Fibroblast of skin of right quadriceps (primary cell): ENCODE results near the gene TMEM131.
A peak's percentile ranks its signal among the peaks of the same experiment; 100 is the strongest.
"Not testable (repeated sequence)": the region's sequence is repeated elsewhere in the genome, so short reads cannot be mapped to it uniquely, and the experiment has no call there.

ENCODE experiments used
- DNase-seq: peaks from one replicate; pipeline ENCODE4 v3.0.0-alpha.2; 2013

Gene TMEM131

GRCh38 chr2:97985998-97986397 is 9.8 kb downstream of the TMEM131 start:
- DNase-seq: no peak

- no peak for DNase-seq
Measured at GRCh38 chr2:97983698-97984097, 12.1 kb downstream of the TMEM131 start.

GRCh38 chr2:97983134-97983533 is 12.6 kb downstream of the TMEM131 start:
- no peak for DNase-seq

- DNase-seq: peak; percentile 30
Measured at GRCh38 chr2:97982621-97983020, 13.1 kb downstream of the TMEM131 start.

DNA sequence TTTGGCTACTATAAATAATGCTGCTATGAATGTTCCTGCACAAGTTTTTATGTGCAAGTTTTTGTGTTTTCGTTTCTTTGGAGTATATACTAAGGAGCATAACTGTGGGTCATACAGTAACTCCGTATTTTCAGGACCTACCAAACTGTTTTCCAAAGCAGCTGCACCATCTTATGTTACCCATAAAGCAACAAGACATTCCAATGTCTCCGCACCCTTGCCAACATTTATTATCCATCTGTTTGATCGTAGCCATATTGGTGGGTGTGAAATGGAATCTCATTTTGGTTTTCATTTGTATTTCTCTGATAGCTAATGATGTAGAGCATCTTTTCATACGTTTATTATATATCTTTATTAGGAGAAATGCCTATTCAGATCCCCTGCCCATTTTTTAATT is 13.8 kb downstream of the TMEM131 start:
- DNase-seq: no peak

GRCh38 chr2:97979904-97980303 is 15.8 kb downstream of the TMEM131 start:
- DNase-seq: no peak

DNA sequence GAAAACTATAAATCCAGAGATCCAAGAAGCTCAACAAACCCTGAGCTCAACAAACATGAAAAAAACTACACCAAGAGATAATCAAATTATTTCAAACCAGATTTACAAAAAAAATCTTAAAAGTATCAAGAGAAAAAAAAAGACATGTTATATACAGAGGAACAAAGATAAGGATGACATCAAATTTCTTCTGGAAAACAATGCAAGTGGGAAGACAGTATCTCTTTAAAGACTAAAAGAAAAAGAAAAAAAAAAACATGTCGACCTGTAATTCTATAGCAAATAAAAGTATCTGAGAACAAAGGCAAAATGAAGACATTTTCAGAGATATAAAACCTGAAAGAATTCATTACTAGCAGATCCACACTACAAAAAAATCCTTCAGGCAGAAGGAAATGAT is 21.3 kb downstream of the TMEM131 start:
- DNase-seq: no peak

GRCh38 chr2:97970293-97971060 is 25.3 kb downstream of the TMEM131 start:
- DNase-seq: no peak

GRCh38 chr2:97969081-97970067 is 26.4 kb downstream of the TMEM131 start:
- DNase-seq: peak; percentile 43

GRCh38 chr2:97967931-97968627 is 27.7 kb downstream of the TMEM131 start:
- DNase-seq: no peak

GRCh38 chr2:97967216-97967592 is 28.5 kb downstream of the TMEM131 start:
- DNase-seq: no peak

DNA sequence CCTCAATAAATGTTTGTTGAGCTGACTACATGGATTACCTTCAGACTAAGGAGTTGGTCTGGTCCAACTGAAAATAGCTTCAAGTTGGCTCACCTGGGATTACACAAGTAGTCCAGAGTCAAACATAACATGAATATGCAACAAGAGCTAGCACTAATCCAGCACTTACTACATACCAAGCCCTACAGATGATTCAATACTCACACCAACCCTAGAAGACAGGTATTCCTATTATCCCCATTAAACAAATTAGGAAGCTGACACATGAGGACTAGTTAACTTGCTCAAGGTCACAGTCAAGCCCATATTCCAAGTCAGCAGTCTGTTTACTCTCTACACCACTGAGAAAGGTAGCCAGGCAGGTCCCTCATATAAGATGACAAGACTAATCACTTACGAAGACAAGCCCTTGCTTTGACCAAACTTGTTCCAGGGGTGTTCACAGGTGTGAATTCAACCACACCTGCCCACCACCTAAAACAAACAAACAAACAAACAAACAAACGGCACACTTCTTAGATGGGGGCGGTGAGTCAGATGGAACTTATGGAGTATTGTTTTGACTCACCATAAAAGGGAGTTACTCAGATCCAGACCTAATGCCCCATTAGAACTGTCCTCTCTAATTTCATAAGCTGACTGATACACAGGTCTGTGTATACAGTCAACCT is 29.1 kb downstream of the TMEM131 start:
- DNase-seq: no peak

DNA sequence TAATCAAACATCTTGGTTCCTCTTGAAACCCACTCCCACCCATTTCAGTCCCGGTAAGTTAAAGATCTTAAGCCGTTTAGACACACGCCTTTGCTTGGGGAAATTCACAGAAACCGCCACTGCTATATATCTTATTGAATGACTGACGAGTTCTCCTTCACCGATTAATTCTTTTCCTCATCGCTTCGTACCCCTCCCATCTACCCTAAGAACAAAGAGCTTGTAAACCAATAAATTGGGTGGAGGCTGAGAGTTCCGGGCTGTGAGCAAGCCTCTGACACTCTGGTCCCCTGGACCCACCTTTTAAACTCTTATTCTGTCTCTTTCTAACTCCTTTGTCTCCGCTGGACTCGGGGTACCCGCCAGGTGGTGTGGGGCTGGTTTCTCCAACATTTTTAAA is 30.6 kb downstream of the TMEM131 start:
- no peak for DNase-seq

GRCh38 chr2:97963880-97964279 is 31.9 kb downstream of the TMEM131 start:
- DNase-seq: no peak

DNA sequence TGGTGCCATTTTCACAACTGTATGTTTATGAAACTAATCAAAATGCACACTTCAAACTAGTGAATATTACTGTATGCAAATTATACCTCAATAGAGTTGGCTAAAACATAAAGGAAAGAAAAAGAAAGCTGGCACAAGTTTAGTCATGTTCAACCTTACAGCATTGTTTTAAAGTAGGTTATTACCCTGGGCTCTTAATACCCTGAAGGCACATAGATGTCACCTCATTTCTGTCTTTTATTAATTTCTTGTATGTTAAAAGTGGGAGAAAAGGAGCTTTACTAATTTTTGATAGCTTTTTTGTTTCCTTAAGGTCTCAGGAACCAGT is 32.7 kb downstream of the TMEM131 start:
- DNase-seq: no peak

DNA sequence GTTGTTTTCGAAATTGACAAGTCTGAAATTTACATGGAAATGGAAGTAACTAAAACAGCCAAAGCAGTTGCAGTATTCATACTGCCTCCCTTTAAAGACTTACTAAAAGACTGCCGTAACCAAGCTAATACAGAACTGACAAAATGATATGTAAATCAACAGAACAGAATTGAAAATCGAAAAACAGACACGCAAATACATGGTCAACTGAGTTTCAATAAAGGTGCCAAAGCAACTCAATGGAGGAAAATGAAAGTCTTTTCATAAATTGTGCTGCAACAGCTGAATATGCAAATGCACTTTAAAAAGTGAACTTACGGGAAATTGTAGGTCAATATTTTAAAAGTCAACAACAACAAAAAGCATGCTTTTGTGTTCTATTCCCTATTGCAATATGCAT is 34.2 kb downstream of the TMEM131 start:
- no peak for DNase-seq

- no peak for DNase-seq
Measured at GRCh38 chr2:97958184-97958583, 37.6 kb downstream of the TMEM131 start.

DNA sequence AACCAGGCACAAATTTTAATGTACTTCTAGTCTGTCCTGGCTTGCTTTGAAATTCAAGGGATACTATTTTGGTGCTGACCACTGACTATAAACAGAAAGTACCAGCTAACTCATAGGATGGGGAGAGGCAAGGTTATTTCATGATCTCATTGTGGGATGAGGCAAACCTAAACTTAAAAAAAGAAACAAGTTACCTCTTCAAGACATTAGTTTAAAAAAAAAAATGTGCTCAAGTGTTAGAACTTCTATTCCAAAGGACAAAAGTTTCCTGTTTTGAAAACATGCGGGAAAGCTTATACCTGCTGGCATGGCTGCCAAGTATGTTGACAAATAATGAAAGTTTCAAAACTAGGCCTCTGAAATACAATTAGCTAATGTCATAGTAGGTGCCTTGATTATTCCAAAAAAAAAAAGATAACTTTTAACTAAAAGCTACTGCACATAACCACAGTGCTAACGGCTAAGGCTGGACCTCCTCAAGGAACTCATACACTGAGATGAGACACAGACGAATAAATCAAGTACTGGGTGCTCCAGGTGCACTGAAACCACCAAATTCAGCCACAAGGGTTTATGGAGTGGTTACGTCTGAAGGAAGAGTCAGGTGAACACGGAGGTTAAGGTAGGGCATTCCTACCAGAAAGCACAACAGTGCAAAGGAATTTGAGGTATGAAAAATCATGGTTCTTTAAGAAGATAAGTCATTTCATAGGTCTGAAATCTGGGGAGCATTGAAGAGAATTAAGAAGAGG is 38.1 kb downstream of the TMEM131 start:
- no peak for DNase-seq

DNA sequence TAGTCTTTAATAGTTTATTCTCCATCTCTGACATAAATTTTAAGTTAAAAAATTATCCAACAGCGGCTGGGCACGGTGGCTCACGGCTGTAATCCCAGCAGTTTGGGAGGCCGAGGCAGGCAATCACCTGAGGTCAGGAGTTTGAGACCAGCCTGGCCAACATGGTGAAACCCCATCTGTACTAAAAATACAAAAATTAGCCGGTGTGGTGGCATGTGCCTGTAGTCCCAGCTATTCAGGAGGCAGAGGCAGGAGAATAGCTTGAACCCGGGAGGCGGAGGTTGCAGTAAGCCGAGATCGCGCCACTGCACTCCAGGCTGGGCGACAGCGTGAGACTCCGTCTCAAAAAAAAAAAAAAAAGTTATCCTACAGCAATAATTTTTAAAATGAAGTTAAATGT is 39.0 kb downstream of the TMEM131 start:
- not testable (repeated sequence) for DNase-seq

DNA sequence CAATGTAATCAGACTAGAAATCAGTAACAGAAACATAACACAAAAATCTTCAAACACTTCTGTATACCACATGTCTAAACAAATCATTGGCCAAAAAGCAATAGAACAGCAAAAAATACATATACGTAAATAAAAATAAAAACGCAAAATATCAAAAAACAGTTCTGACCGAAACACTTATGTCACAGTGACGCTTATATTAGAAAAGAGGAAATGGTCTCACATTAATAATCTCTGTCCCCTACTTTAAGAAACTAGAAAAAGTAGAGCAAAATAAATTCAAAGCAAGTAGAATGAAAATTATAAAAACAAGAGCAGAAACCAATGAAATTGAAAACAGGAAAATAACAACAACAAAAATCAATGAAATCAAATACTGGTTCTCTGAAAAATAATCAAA is 41.9 kb downstream of the TMEM131 start:
- DNase-seq: no peak

GRCh38 chr2:97952357-97952756 is 43.4 kb downstream of the TMEM131 start:
- DNase-seq: no peak

GRCh38 chr2:97951155-97951680 is 44.5 kb downstream of the TMEM131 start:
- no peak for DNase-seq
